Measurements from ENCODE around the gene TRPV6.

The TRPV6 gene

GRCh38 chr7:142836426-142836825 is 49.1 kb downstream of the TRPV6 start:
- Histone ChIP-seq H3K9me3 (ENCODE audit: control insufficient read depth, low read length) (no peaks in the 10 kb centered on the region), H3K27me3 (replicated peaks; ENCODE audit: control insufficient read depth, insufficient read depth, low read length, poor library complexity, severe bottlenecking) (no peaks in the 10 kb centered on the region), H3K27ac (ENCODE audit: insufficient read depth, low read length, poor library complexity, severe bottlenecking) (no peak overlapping the region), H3K36me3 (ENCODE audit: control insufficient read depth, insufficient read depth, low read length) (no peaks in the 10 kb centered on the region), H3K4me3 (ENCODE audit: insufficient read depth, low read depth, low read length, poor library complexity, severe bottlenecking) (no peak overlapping the region), H3K4me1 (ENCODE audit: control insufficient read depth, insufficient read depth, low read length, poor library complexity, severe bottlenecking) (no peaks in the 10 kb centered on the region)
- no peak for DNase-seq

- no peaks in the 10 kb centered on the region for H3K27me3 ChIP-seq (replicated peaks; ENCODE audit: control insufficient read depth, insufficient read depth, low read length, poor library complexity, severe bottlenecking)
- H3K9me3 ChIP-seq (ENCODE audit: control insufficient read depth, low read length) = no peaks in the 10 kb centered on the region
- DNase-seq = no peak
- no peaks in the 10 kb centered on the region for H3K4me1 ChIP-seq (ENCODE audit: control insufficient read depth, insufficient read depth, low read length, poor library complexity, severe bottlenecking)
- H3K36me3 ChIP-seq (ENCODE audit: control insufficient read depth, insufficient read depth, low read length) = no peaks in the 10 kb centered on the region
- H3K4me3 ChIP-seq (ENCODE audit: insufficient read depth, low read depth, low read length, poor library complexity, severe bottlenecking) = no peak overlapping the region
- H3K27ac ChIP-seq (ENCODE audit: insufficient read depth, low read length, poor library complexity, severe bottlenecking) = no peak overlapping the region
These were observed 50.1 kb downstream of the TRPV6 start for GRCh38 chr7:142835487-142835886.

DNA sequence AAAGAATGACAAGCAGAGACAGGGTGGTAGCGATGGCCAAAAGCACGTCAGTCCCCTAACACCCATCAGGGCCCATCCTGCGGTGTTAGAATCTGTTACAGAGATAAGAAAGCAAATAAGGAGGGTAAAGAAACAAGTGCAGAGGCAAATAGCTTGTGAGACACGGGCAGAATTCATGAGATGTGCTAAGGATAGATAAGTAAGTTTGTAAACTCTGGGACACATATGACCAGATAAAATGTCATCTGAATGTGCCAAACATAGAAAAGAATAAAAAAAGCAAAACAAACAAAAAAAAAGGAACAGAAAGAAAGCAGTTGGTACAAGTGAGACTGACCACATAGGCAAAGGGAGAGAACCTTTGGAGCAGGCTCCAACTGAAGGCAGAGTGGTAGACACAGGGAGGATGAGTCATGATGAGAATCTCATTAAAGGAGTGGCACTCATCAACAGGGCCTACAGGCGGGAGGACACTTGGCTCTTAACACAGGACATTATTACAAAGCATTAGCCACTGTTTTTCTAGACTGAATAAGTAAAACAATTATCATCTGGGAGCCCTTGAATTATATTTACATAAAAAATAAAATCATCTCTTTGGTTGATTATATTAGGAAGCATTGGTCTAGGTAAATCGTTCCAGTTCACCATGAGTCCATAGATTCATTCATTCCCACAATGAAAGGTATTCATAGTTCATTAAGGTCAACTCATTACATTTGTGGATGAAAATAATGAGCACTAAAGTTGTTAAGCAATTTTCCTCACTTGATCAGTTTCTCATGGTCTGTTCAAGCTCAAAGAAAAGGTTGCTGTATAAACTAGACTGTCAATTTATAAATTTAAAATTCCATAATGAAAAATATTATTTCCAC is 52.1 kb downstream of the TRPV6 start:
- Histone ChIP-seq H3K27ac (ENCODE audit: insufficient read depth, low read length, poor library complexity, severe bottlenecking) (no peak overlapping the region), H3K9me3 (ENCODE audit: control insufficient read depth, low read length) (no peaks in the 10 kb centered on the region), H3K4me3 (ENCODE audit: insufficient read depth, low read depth, low read length, poor library complexity, severe bottlenecking) (no peak overlapping the region), H3K27me3 (replicated peaks; ENCODE audit: control insufficient read depth, insufficient read depth, low read length, poor library complexity, severe bottlenecking) (no peaks in the 10 kb centered on the region), H3K36me3 (ENCODE audit: control insufficient read depth, insufficient read depth, low read length) (no peaks in the 10 kb centered on the region), H3K4me1 (ENCODE audit: control insufficient read depth, insufficient read depth, low read length, poor library complexity, severe bottlenecking) (no peaks in the 10 kb centered on the region)
- DNase-seq = no peak

GRCh38 chr7:142832417-142832816 is 53.1 kb downstream of the TRPV6 start:
- H3K9me3 ChIP-seq (ENCODE audit: control insufficient read depth, low read length) = no peaks in the 10 kb centered on the region
- DNase-seq = no peak
- no peaks in the 10 kb centered on the region for H3K4me1 ChIP-seq (ENCODE audit: control insufficient read depth, insufficient read depth, low read length, poor library complexity, severe bottlenecking)
- H3K27ac ChIP-seq (ENCODE audit: insufficient read depth, low read length, poor library complexity, severe bottlenecking) = no peak overlapping the region
- no peaks in the 10 kb centered on the region for H3K27me3 ChIP-seq (replicated peaks; ENCODE audit: control insufficient read depth, insufficient read depth, low read length, poor library complexity, severe bottlenecking)
- no peak overlapping the region for H3K4me3 ChIP-seq (ENCODE audit: insufficient read depth, low read depth, low read length, poor library complexity, severe bottlenecking)
- no peaks in the 10 kb centered on the region for H3K36me3 ChIP-seq (ENCODE audit: control insufficient read depth, insufficient read depth, low read length)

DNA sequence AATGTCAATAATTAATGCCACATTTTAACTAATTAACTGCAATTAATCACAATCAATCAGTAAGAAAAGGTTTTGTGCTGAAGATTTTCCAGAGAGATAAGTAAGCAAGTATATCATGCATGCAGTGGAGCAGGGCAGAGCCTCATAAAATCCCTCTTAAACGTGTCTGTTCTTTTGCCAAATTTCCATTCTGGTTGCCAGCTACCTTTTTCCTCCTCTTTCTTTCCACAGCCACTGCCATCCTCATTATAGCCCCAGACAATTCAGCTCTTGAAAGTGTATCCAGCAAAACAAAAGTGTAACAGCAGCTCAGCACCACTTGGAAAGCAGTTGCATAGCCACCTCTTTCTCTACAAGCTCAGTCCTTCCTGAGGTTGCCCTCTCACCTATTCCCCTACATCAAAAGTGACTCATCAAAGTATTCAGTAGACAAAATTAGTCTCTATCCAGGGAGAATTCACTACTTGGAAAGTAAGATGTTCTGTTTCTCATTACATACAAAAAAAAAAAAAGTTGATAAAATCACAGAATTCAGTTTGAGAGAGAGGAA is 57.5 kb downstream of the TRPV6 start:
- DNase-seq = no peak
- H3K4me3 ChIP-seq (ENCODE audit: insufficient read depth, low read depth, low read length, poor library complexity, severe bottlenecking) = no peak overlapping the region
- H3K27ac ChIP-seq (ENCODE audit: insufficient read depth, low read length, poor library complexity, severe bottlenecking) = no peak overlapping the region
- H3K36me3 ChIP-seq (ENCODE audit: control insufficient read depth, insufficient read depth, low read length) = no peaks in the 10 kb centered on the region
- H3K4me1 ChIP-seq (ENCODE audit: control insufficient read depth, insufficient read depth, low read length, poor library complexity, severe bottlenecking) = no peaks in the 10 kb centered on the region
- no peaks in the 10 kb centered on the region for H3K9me3 ChIP-seq (ENCODE audit: control insufficient read depth, low read length)
- H3K27me3 ChIP-seq (replicated peaks; ENCODE audit: control insufficient read depth, insufficient read depth, low read length, poor library complexity, severe bottlenecking) = no peaks in the 10 kb centered on the region

DNA sequence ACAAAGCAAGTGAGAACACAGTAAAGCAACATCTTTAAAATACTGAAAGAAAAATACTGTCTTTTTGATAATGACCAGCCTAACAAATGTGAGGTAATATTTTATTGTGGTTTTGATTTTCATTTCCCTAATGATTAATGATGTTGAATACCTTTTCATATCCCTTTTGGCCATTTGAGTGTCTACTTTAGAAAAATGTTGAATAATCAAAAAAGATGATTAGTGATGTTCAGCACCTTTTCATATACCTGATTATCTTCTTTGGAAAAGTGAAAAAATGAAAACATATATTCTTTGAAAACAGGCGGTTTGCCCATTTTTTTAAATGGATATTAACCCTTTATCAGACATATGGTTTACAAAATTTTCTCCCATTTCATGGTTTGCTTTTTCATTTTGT is 62.8 kb downstream of the TRPV6 start:
- DNase-seq = no peak
- Histone ChIP-seq H3K36me3 (ENCODE audit: control insufficient read depth, insufficient read depth, low read length) (no peaks in the 10 kb centered on the region), H3K4me1 (ENCODE audit: control insufficient read depth, insufficient read depth, low read length, poor library complexity, severe bottlenecking) (no peaks in the 10 kb centered on the region), H3K27ac (ENCODE audit: insufficient read depth, low read length, poor library complexity, severe bottlenecking) (no peak overlapping the region), H3K27me3 (replicated peaks; ENCODE audit: control insufficient read depth, insufficient read depth, low read length, poor library complexity, severe bottlenecking) (no peaks in the 10 kb centered on the region), H3K4me3 (ENCODE audit: insufficient read depth, low read depth, low read length, poor library complexity, severe bottlenecking) (no peak overlapping the region), H3K9me3 (ENCODE audit: control insufficient read depth, low read length) (no peaks in the 10 kb centered on the region)
